ENCODE measurements around the gene PLVAP.

Gene PLVAP

DNA sequence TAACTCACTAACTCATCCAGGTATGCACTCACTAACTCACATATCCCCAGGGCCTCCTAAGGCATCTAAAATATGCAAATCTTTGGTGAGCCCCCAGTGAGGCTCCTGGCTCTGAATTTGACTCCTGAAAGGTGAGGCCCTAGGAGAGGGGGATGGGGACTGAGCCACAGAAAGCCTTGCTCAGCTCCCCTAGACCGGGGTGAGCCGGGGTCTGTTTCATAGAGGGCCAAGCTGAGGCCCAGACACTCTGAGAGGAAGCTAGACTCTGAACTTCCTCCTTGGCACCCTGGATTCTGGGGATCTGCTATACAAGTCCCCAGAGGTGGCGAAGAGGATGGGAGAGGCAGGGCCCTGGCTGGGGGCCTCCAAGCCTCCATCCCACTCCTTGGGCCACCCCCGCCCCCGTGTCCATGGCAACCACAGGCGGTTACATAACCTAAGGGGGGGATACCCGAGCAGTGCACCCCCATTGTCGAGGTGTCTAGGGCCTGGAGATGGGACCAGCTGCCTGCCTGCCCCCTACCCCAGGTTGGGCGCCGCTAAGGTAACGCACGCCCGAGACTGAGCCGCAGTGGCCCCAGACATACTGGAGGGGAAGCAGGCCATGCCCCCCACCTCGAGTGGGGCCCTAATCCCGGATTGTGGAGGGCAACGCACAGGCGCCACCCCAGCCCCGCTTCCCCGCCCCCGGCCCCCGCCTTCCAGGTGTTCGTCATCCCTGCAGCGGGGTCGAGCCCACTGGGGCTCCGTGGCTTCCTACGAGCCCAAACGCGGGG lies 74.6 kb downstream of the PLVAP start (continued):
- TF ChIP-seq ZNF398 (tag by site-specific recombination; IDR thresholded peaks at IDR 0.05) (peak; percentile 82), ZNF530 (tag by site-specific recombination; IDR thresholded peaks at IDR 0.05; ENCODE audit: low read depth) (no peak), ZNF114 (tag by site-specific recombination; IDR thresholded peaks at IDR 0.05) (no peak), ZNF138 (tag by site-specific recombination; IDR thresholded peaks at IDR 0.05; ENCODE audit: borderline replicate concordance) (no peak), ZNF776 (tag by site-specific recombination; IDR thresholded peaks at IDR 0.05; ENCODE audit: borderline replicate concordance) (no peak), ZNF335 (tag by site-specific recombination; conservative IDR thresholded peaks at IDR 0.05) (peak; percentile 92), BCL11A (tag by site-specific recombination; IDR thresholded peaks at IDR 0.05; ENCODE audit: low read depth) (no peak), ZNF394 (tag by site-specific recombination; IDR thresholded peaks at IDR 0.05; ENCODE audit: borderline replicate concordance) (no peak), YY1 (tag by site-specific recombination; IDR thresholded peaks at IDR 0.05) (no peak), GLIS2 (tag by site-specific recombination; IDR thresholded peaks at IDR 0.05) (peak; percentile 40; the same call in 1 of the 2 replicates), ATF2 (tag by site-specific recombination; IDR thresholded peaks at IDR 0.05; ENCODE audit: low read depth) (no peak), HOXC10 (CRISPR knock-in tag; IDR thresholded peaks at IDR 0.05) (no peak), KLF1 (tag by site-specific recombination; IDR thresholded peaks at IDR 0.05) (no peak), ZBTB8A (tag by site-specific recombination; IDR thresholded peaks at IDR 0.05) (no peak), KLF10 (tag by site-specific recombination; IDR thresholded peaks at IDR 0.05) (no peak)
- TF ChIP-seq, protein P1, sequence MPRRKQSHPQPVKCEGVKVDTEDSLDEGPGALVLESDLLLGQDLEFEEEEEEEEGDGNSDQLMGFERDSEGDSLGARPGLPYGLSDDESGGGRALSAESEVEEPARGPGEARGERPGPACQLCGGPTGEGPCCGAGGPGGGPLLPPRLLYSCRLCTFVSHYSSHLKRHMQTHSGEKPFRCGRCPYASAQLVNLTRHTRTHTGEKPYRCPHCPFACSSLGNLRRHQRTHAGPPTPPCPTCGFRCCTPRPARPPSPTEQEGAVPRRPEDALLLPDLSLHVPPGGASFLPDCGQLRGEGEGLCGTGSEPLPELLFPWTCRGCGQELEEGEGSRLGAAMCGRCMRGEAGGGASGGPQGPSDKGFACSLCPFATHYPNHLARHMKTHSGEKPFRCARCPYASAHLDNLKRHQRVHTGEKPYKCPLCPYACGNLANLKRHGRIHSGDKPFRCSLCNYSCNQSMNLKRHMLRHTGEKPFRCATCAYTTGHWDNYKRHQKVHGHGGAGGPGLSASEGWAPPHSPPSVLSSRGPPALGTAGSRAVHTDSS (tag by site-specific recombination; IDR thresholded peaks at IDR 0.05): no peak
- TF ChIP-seq, protein P2, sequence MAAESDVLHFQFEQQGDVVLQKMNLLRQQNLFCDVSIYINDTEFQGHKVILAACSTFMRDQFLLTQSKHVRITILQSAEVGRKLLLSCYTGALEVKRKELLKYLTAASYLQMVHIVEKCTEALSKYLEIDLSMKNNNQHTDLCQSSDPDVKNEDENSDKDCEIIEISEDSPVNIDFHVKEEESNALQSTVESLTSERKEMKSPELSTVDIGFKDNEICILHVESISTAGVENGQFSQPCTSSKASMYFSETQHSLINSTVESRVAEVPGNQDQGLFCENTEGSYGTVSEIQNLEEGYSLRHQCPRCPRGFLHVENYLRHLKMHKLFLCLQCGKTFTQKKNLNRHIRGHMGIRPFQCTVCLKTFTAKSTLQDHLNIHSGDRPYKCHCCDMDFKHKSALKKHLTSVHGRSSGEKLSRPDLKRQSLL (tag by site-specific recombination; IDR thresholded peaks at IDR 0.05): no peak

Data from HEK293 (cell line).